Urothelium cell line (cell line): ENCODE results near the gene HNRNPUL2.
A peak's percentile ranks its signal among the peaks of the same experiment; 100 is the strongest.
"Not testable (repeated sequence)": the region's sequence is repeated elsewhere in the genome, so short reads cannot be mapped to it uniquely, and the experiment has no call there.

ENCODE experiments used
- DNase-seq: peaks from one replicate; pipeline ENCODE4 v3.0.0; 2011; ENCODE audit warnings: low spot score, mixed read lengths
- FAIRE-seq: peaks from 2 replicates; lab custom pipeline; 2011; peaks lifted over from hg19 to GRCh38; lab: Jason Lieb, UNC

The HNRNPUL2 gene

DNA sequence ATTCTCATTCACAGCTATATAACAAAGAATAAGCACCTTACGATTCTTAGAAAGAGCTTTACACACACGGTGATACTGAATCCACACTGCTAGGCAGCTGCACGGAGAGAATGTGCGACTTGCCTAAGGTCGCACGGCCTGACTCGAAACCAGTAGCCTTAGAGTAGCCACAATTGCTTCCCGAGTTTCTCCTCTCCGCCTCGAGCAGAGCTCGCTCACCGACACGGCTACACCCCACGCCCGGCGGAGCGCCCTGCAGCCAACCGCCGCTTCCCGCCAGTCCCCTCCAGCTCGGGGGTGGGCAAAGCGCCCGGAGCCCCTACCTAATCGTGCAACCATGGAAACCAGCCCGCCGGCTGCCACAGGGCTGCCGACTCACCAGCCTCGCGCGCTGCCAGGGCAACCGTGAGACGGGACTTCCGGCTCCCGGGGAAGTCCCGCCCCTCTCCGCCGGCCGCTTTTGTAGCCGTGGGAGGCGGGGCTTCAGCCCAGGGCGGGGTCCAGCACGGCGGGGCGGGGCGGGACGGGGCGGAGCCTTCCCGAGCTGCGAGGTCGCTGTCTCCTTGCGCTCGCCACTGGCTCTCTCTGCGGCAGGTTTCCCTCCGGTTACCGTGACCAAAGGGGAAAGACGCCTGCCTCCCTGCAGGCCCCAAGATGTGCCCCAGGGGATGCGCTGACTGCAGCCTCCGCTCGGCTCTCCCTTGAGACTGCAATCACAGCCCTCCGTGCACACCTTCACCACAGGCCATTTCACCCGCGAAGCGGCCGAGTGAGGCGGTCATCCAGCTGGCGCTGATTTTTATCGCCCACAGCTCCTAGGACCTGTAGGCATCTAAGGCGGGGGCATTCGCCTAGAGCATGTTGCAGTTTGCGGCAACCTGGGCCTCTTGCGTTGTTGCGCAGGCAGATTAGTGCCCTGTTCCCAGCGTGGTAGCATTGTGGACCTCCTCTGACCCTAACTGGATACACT, 21.1 kb downstream of the HNRNPUL2 start:
- no peak for DNase-seq
- FAIRE-seq, result no peak

GRCh38 chr11:62705413-62705812, 21.8 kb downstream of the HNRNPUL2 start:
- FAIRE-seq, result no peak
- no peak for DNase-seq

- FAIRE-seq, result not testable (repeated sequence)
Observed at GRCh38 chr11:62703921-62704320, 23.3 kb downstream of the HNRNPUL2 start.

GRCh38 chr11:62702246-62702645, 25.0 kb downstream of the HNRNPUL2 start:
- no peak for FAIRE-seq
- no peak for DNase-seq

More at GRCh38 chr11:62703921-62704320, 23.3 kb downstream of the HNRNPUL2 start:
- DNase-seq, result not testable (repeated sequence)

GRCh38 chr11:62694455-62695167, 32.6 kb downstream of the HNRNPUL2 start:
- FAIRE-seq (no peak), DNase-seq (peak; percentile 58)

DNA sequence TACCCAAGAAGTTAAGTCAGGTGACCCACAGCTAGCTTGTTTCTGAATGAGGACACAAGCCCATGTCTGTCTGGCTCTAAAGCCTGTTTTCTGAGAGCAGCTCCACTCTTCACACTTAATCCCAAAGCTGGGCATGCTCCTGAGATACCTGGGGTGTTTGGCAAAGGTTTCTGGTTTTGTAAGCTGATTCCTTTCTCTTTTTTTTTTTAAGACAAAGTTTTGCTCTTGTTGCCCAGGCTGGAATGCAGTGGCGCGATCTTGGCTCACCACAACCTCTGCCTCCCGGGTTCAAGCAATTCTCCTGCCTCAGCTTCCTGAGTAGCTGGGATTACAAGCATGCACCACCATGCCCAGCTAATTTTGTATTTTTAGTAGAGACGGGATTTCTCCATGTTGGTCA, 33.6 kb downstream of the HNRNPUL2 start:
- not testable (repeated sequence) for DNase-seq, FAIRE-seq

GRCh38 chr11:62689421-62690183, 37.7 kb downstream of the HNRNPUL2 start, which contains the start of gene LRRN4CL:
Gene LRRN4CL, minus strand, starts transcription at chr11:62689530. Its CDS starts 1,022 bp downstream, at chr11:62688508.
- peak; percentile 46 for DNase-seq
- no peak for FAIRE-seq

GRCh38 chr11:62688491-62688890, 38.8 kb downstream of the HNRNPUL2 start:
- DNase-seq (no peak), FAIRE-seq (no peak)

- DNase-seq (no peak), FAIRE-seq (no peak)
Observed at GRCh38 chr11:62687508-62688396, 39.5 kb downstream of the HNRNPUL2 start.

- FAIRE-seq, result no peak
- no peak for DNase-seq
Observed at GRCh38 chr11:62682518-62682917, 44.7 kb downstream of the HNRNPUL2 start.

DNA sequence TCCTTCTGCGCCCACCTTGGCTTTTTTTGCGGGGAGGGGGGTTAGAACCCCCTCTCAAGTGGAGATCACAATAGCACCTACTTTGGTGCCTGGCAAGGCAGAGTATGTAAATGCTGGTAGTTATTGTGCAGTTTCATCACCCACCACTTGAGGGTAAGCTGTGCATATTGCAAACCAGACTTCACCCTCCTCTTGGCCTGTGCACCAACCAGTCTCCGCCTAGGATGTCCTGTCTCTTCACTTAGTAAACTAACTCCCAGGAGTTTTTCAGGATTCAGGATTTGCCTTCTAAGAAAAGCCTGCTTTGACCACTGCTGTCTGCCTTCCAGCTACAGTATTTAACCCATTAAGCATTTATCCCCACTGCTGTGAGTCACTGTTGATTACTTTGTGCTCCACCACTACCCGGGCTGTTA, 46.4 kb downstream of the HNRNPUL2 start:
- peak; percentile 75 for DNase-seq
- peak; percentile 67 for FAIRE-seq

DNA sequence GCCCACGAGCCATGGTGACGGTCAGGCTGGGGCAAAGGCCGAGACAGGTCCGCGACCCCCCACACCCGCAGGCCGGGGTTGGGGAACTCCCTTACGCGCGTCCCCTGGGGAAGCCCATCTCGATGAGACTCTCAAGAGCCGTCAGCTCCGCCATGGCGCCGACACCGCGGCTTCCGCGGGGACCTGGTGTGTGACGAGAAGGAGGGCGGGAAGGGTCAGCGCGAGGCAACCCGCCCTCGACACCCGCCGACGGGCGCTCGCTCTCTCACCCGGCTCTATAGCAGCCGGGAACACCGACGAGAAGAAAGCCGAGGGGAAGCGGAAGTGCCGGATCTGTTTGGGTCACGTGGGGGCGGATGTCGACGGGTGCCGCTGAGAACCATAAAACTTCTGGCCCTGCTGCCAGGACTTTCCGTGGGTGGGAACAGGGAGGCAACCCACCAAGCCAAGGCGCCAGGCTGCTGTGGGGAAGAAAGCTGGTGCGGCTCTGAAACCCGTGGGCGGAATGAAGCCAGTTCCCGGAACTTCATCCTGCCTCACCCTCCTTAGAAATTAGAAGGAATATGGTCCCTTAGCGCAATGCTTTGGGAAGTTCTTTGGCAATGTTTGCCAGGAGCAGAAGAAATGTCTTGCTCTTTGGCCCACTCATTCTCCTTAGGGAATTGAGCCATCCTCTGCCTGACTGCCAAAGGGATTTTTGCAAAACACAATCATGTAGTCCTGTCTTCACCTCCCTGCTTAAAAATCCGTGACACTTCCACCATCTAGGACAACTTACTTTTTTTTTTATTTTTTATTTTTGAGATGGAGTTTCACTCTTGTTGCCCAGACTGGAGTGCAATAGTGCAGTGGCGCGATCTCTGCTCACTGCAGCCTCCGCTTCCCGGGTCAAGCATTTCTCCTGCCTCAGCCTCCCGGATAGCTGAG, 48.2 kb downstream of the HNRNPUL2 start, which contains the start of gene UBXN1:
TSS of gene UBXN1 (minus strand) at position 304 of the 927 bp plus-strand sequence. CDS start at position 154, 150 bp downstream.
- DNase-seq (peak; percentile 90), FAIRE-seq (no peak)

DNA sequence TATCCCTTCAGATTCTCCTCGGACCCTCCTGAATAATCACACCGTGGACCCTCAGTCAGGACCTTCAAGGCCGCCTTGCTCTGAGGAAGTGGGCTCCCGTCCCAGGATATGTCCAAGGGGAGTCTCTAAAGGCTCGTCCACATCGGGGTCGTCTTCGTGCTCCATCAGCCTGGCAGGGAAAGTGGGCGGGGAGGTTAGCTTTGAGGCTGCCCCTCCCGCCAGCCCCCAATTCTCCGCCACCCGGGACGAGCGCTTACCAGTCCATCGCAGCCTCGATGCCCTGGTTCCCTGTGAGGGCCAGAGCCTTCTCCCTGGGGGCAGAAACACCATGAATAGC, 48.9 kb downstream of the HNRNPUL2 start:
- DNase-seq (no peak), FAIRE-seq (no peak)

DNA sequence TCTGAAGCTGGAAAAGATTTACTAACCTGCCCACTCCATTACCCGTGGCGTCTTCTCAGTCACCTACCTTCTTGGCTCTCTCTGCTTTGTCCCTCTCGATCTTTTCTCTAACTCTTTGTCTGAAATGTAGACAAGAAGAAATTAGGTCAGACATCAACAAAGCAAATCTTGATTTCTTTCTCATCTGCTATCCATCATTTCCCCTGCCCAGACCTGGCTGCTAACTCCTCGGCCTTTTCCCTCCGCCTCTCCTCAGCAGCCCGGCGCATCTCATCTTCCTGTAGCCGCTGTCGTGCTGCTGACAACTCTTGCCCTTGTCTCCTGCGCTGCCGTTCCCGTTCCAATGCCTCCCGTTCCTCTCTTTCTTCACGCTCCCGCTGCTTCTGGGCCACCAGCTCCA, 49.5 kb downstream of the HNRNPUL2 start:
- FAIRE-seq, result no peak
- no peak for DNase-seq

DNA sequence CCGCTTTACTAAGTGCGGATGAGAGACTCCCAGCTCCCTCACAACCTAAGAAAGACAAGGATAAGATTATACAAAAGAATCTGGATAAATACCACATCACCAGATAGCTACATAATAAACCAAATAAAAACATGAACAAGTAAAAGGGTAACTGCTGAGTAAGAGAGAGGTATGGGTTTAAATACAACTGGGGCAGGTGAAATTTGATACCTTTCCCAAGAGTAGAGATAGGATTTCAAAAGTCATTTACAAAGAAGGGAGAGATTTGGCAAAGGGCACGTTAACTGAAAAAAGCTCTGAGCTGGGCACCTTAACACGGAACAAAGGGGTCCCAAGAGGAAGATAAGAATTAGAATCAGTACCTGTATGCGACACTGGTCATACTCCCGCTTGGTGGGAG, 50.1 kb downstream of the HNRNPUL2 start:
- no peak for FAIRE-seq

GRCh38 chr11:62676698-62677097, 50.6 kb downstream of the HNRNPUL2 start:
- FAIRE-seq, result no peak
- no peak for DNase-seq

More for the DNA sequence above, 50.1 kb downstream of the HNRNPUL2 start:
- no peak for DNase-seq

GRCh38 chr11:62675415-62675814, 51.8 kb downstream of the HNRNPUL2 start:
- FAIRE-seq, DNase-seq: not testable (repeated sequence)

GRCh38 chr11:62673196-62673525, 54.1 kb downstream of the HNRNPUL2 start:
- FAIRE-seq, result no peak
- no peak for DNase-seq
